ENCODE data around the gene CHD3.

The CHD3 gene

DNA sequence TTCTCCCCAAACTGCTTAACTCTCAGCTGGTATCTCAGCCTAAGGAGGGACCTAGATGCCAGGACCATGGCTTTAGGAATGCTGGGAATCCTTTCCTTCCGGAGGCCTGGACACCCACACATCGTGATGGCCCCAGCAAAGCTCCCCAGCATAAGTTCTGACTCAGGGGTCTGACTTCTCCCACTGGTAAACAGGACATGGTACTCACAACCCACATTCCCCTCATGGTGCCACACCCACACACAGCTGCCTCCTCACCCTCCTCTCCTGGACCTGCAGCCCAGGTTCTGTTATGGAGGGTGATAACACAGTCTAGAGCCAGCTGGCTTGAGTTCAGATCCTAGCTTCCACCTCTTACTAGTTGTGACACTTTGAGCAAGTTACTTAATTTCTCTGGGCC is 28.2 kb downstream of the CHD3 start:
- Histone ChIP-seq H3K4me3 (ENCODE audit: low read depth, low read length) (no peak overlapping the region), H3K4me1 (ENCODE audit: control insufficient read depth, insufficient read depth, low read length) (peaks cover 14% of the 10 kb centered on the region), H3K36me3 (ENCODE audit: control insufficient read depth in 2 of 2, insufficient read depth in 1 of 2, low read length in 2 of 2) (peaks cover 0 to 7% of the 10 kb centered on the region in 2 experiments; a peak in 1 of 3 replicates), H3K27ac (ENCODE audit: extremely low read depth, low read depth, low read length) (no peak overlapping the region; the same call in 1 of the 2 replicates), H3K9me3 (ENCODE audit: control insufficient read depth, insufficient read depth, low read depth, low read length) (no peaks in the 10 kb centered on the region)
- ChIA-PET POLR2A (interaction anchor here (0.7 to 3.8 kb wide), 4 partner anchors 16 to 256 kb away, joined by 3 to 66 read pairs (median 6); partner anchors contain the start of genes CNTROB and TRAPPC1), CTCF (interaction anchor here (0.6 to 6.3 kb wide), 10 partner anchors 16 to 140 kb away, joined by 3 to 73 read pairs (median 6); no protein-coding TSS in a partner anchor)
- TF ChIP-seq, protein P1, sequence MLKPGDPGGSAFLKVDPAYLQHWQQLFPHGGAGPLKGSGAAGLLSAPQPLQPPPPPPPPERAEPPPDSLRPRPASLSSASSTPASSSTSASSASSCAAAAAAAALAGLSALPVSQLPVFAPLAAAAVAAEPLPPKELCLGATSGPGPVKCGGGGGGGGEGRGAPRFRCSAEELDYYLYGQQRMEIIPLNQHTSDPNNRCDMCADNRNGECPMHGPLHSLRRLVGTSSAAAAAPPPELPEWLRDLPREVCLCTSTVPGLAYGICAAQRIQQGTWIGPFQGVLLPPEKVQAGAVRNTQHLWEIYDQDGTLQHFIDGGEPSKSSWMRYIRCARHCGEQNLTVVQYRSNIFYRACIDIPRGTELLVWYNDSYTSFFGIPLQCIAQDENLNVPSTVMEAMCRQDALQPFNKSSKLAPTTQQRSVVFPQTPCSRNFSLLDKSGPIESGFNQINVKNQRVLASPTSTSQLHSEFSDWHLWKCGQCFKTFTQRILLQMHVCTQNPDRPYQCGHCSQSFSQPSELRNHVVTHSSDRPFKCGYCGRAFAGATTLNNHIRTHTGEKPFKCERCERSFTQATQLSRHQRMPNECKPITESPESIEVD (tag by site-specific recombination; IDR thresholded peaks at IDR 0.05) = no peak
- TF ChIP-seq EGR2 (tag by site-specific recombination; IDR thresholded peaks at IDR 0.05; ENCODE audit: low read depth) (peak; percentile 97), ZNF600 (tag by site-specific recombination; IDR thresholded peaks at IDR 0.05) (peak; percentile 57), ZNF521 (tag by site-specific recombination; IDR thresholded peaks at IDR 0.05) (no peak), KLF9 (tag by site-specific recombination; IDR thresholded peaks at IDR 0.05; ENCODE audit: low read depth) (peak; percentile 51; the same call in 1 of the 2 replicates), HIC1 (tag by site-specific recombination; IDR thresholded peaks at IDR 0.05) (no peak), ZFHX2 (tag by site-specific recombination; conservative IDR thresholded peaks at IDR 0.05) (peak; percentile 99)

- no peak overlapping the region for H3K27ac ChIP-seq (ENCODE audit: extremely low read depth, low read depth, low read length)
- no peak overlapping the region for H3K4me3 ChIP-seq (ENCODE audit: low read depth, low read length)
- no peaks in the 10 kb centered on the region for H3K4me1 ChIP-seq (ENCODE audit: control insufficient read depth, insufficient read depth, low read length)
- CTCF ChIA-PET = interaction anchor here (0.6 to 1.5 kb wide), 3 partner anchors 10 to 177 kb away, joined by 4 to 6 read pairs (median 5); partner anchors contain the start of genes CNTROB and TRAPPC1
- no peak for TF ChIP-seq TRIM28 (IDR thresholded peaks at IDR 0.05; ENCODE audit: borderline replicate concordance, low read length)
- TF ChIP-seq ZNF292 (tag by site-specific recombination; IDR thresholded peaks at IDR 0.05; ENCODE audit: borderline replicate concordance, low read depth) = no peak
- no peak for TF ChIP-seq ZNF274 (IDR thresholded peaks at IDR 0.05; ENCODE audit: low read length)
- TF ChIP-seq ZNF274 (tag by site-specific recombination; IDR thresholded peaks at IDR 0.05; ENCODE audit: borderline replicate concordance) = no peak
- no peak for TF ChIP-seq OSR2 (tag by site-specific recombination; IDR thresholded peaks at IDR 0.05)
- no peak for TF ChIP-seq ZNF610 (tag by site-specific recombination; IDR thresholded peaks at IDR 0.05; ENCODE audit: borderline replicate concordance)
- TF ChIP-seq ZNF558 (tag by site-specific recombination; IDR thresholded peaks at IDR 0.05) = no peak
- TF ChIP-seq ZNF335 (tag by site-specific recombination; conservative IDR thresholded peaks at IDR 0.05) = no peak
- no peak for TF ChIP-seq AEBP2 (tag by site-specific recombination; IDR thresholded peaks at IDR 0.05; ENCODE audit: borderline replicate concordance)
- TF ChIP-seq ZNF302 (tag by site-specific recombination; IDR thresholded peaks at IDR 0.05; ENCODE audit: low read depth) = no peak
- no peak for TF ChIP-seq ZBTB1 (tag by site-specific recombination; IDR thresholded peaks at IDR 0.05)
- TF ChIP-seq, protein P2, sequence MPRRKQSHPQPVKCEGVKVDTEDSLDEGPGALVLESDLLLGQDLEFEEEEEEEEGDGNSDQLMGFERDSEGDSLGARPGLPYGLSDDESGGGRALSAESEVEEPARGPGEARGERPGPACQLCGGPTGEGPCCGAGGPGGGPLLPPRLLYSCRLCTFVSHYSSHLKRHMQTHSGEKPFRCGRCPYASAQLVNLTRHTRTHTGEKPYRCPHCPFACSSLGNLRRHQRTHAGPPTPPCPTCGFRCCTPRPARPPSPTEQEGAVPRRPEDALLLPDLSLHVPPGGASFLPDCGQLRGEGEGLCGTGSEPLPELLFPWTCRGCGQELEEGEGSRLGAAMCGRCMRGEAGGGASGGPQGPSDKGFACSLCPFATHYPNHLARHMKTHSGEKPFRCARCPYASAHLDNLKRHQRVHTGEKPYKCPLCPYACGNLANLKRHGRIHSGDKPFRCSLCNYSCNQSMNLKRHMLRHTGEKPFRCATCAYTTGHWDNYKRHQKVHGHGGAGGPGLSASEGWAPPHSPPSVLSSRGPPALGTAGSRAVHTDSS (tag by site-specific recombination; IDR thresholded peaks at IDR 0.05) = no peak
- no peak for TF ChIP-seq ZNF155 (tag by site-specific recombination; IDR thresholded peaks at IDR 0.05)
- TF ChIP-seq ZNF624 (tag by site-specific recombination; IDR thresholded peaks at IDR 0.05) = no peak
- TF ChIP-seq SP3 (tag by site-specific recombination; IDR thresholded peaks at IDR 0.05) = no peak
- no peak for TF ChIP-seq ZNF221 (tag by site-specific recombination; IDR thresholded peaks at IDR 0.05; ENCODE audit: borderline replicate concordance)
- no peak for TF ChIP-seq ZNF174 (tag by site-specific recombination; IDR thresholded peaks at IDR 0.05)
- no peak for TF ChIP-seq GLIS1 (tag by site-specific recombination; IDR thresholded peaks at IDR 0.05)
- TF ChIP-seq ZNF184 (tag by site-specific recombination; IDR thresholded peaks at IDR 0.05) = no peak
- no peaks in the 10 kb centered on the region for H3K9me3 ChIP-seq (ENCODE audit: control insufficient read depth, insufficient read depth, low read depth, low read length)
- H3K36me3 ChIP-seq (ENCODE audit: control insufficient read depth in 2 of 2, insufficient read depth in 1 of 2, low read length in 2 of 2) = peaks cover 0 to 19% of the 10 kb centered on the region in 2 experiments; a peak in 1 of 3 replicates
- POLR2A ChIA-PET = interaction anchor here (2.1 kb wide), 1 partner anchor 10 kb away, joined by 7 read pairs; the partner anchor contains the start of genes CNTROB and TRAPPC1
Measured at GRCh38 chr17:7922269-7922844, 33.8 kb downstream of the CHD3 start.
